ENCODE results near the gene ARHGAP15. TPM values are rescaled to one million over a fixed set of nuclear protein-coding genes. Genes with fewer than 3 reads are reported as not detected.

The ARHGAP15 gene
- total RNA-seq, 1 donor from 2014 or later: 56.2 TPM

GRCh38 chr2:143652692-143653091 is 523.5 kb downstream of the ARHGAP15 start:
- intact Hi-C loops (cut with micrococcal nuclease): no loop called here
- H3K4me1 Mint-ChIP-seq: peaks cover 14% of the 10 kb centered on the region
- no peak overlapping the region for H3K27ac Mint-ChIP-seq
- peaks cover 59% of the 10 kb centered on the region for H3K36me3 Mint-ChIP-seq (ENCODE audit: low read depth)
- no peaks in the 10 kb centered on the region for H3K27me3 Mint-ChIP-seq
- peaks cover 10% of the 10 kb centered on the region for H3K9me3 Mint-ChIP-seq
- no peak for DNase-seq
- H3K4me3 Mint-ChIP-seq: no peak overlapping the region

- Mint-ChIP-seq H3K27ac (no peak overlapping the region), H3K9me3 (peaks cover 8% of the 10 kb centered on the region), H3K4me3 (no peak overlapping the region), H3K27me3 (no peaks in the 10 kb centered on the region), H3K36me3 (ENCODE audit: low read depth) (peaks cover 27% of the 10 kb centered on the region), H3K4me1 (peaks cover 3% of the 10 kb centered on the region)
- DNase-seq: no peak
- intact Hi-C loops (cut with micrococcal nuclease): no loop called here
Measured at GRCh38 chr2:143668234-143668633, 539.0 kb downstream of the ARHGAP15 start.

GRCh38 chr2:143674051-143674450 is 544.8 kb downstream of the ARHGAP15 start:
- DNase-seq: no peak
- Mint-ChIP-seq H3K27me3 (no peaks in the 10 kb centered on the region), H3K36me3 (ENCODE audit: low read depth) (peaks cover 44% of the 10 kb centered on the region), H3K9me3 (peaks cover 16% of the 10 kb centered on the region), H3K4me1 (peaks cover 3% of the 10 kb centered on the region), H3K4me3 (no peak overlapping the region), H3K27ac (peak overlapping the region; percentile 13)
- intact Hi-C loops (cut with micrococcal nuclease): loop anchor here (2.0 kb wide), 1 partner anchor 57 kb away; no protein-coding TSS in a partner anchor

GRCh38 chr2:143675021-143675420 is 545.8 kb downstream of the ARHGAP15 start:
- Mint-ChIP-seq H3K9me3 (peaks cover 14% of the 10 kb centered on the region), H3K4me1 (peaks cover 3% of the 10 kb centered on the region), H3K27me3 (no peaks in the 10 kb centered on the region), H3K27ac (no peak overlapping the region), H3K36me3 (ENCODE audit: low read depth) (peaks cover 38% of the 10 kb centered on the region), H3K4me3 (no peak overlapping the region)
- intact Hi-C loops (cut with micrococcal nuclease): loop anchor here (1.0 to 2.0 kb wide), 2 partner anchors 29 to 56 kb away; no protein-coding TSS in a partner anchor
- DNase-seq: no peak

- Mint-ChIP-seq H3K9me3 (peaks cover 10% of the 10 kb centered on the region), H3K36me3 (ENCODE audit: low read depth) (peaks cover 23% of the 10 kb centered on the region), H3K4me1 (peaks cover 2% of the 10 kb centered on the region), H3K27me3 (no peaks in the 10 kb centered on the region), H3K4me3 (no peak overlapping the region), H3K27ac (no peak overlapping the region)
- intact Hi-C loops (cut with micrococcal nuclease): no loop called here
- no peak for DNase-seq
Measured at GRCh38 chr2:143679617-143680016, 550.4 kb downstream of the ARHGAP15 start.

GRCh38 chr2:143680885-143681405 is 551.7 kb downstream of the ARHGAP15 start:
- Mint-ChIP-seq H3K4me1 (no peaks in the 10 kb centered on the region), H3K4me3 (no peak overlapping the region), H3K27ac (no peak overlapping the region), H3K9me3 (peaks cover 10% of the 10 kb centered on the region), H3K36me3 (ENCODE audit: low read depth) (peaks cover 14% of the 10 kb centered on the region), H3K27me3 (no peaks in the 10 kb centered on the region)
- no peak for DNase-seq
- intact Hi-C loops (cut with micrococcal nuclease): no loop called here

GRCh38 chr2:143682436-143683055 is 553.3 kb downstream of the ARHGAP15 start:
- intact Hi-C loops (cut with micrococcal nuclease): no loop called here
- Mint-ChIP-seq H3K27ac (no peak overlapping the region), H3K27me3 (no peaks in the 10 kb centered on the region), H3K4me1 (no peaks in the 10 kb centered on the region), H3K9me3 (peaks cover 1% of the 10 kb centered on the region), H3K4me3 (no peak overlapping the region), H3K36me3 (ENCODE audit: low read depth) (peaks cover 3% of the 10 kb centered on the region)
- no peak for DNase-seq

- H3K27me3 Mint-ChIP-seq: no peaks in the 10 kb centered on the region
Measured at GRCh38 chr2:143683977-143684376, 554.8 kb downstream of the ARHGAP15 start.

GRCh38 chr2:143684551-143685320 is 555.5 kb downstream of the ARHGAP15 start:
- DNase-seq: no peak
- intact Hi-C loops (cut with micrococcal nuclease): no loop called here
- no peak overlapping the region for H3K27ac Mint-ChIP-seq
- no peaks in the 10 kb centered on the region for H3K9me3 Mint-ChIP-seq
- no peak overlapping the region for H3K4me3 Mint-ChIP-seq
- H3K4me1 Mint-ChIP-seq: peaks cover 3% of the 10 kb centered on the region
- H3K27me3 Mint-ChIP-seq: no peaks in the 10 kb centered on the region
- peaks cover 5% of the 10 kb centered on the region for H3K36me3 Mint-ChIP-seq (ENCODE audit: low read depth)

More at GRCh38 chr2:143683977-143684376, 554.8 kb downstream of the ARHGAP15 start:
- intact Hi-C loops (cut with micrococcal nuclease): no loop called here
- Mint-ChIP-seq H3K36me3 (ENCODE audit: low read depth) (peaks cover 4% of the 10 kb centered on the region), H3K4me1 (peaks cover 3% of the 10 kb centered on the region), H3K4me3 (no peak overlapping the region), H3K27ac (no peak overlapping the region), H3K9me3 (no peaks in the 10 kb centered on the region)
- no peak for DNase-seq

- H3K4me1 Mint-ChIP-seq: peaks cover 3% of the 10 kb centered on the region
- H3K36me3 Mint-ChIP-seq (ENCODE audit: low read depth): peaks cover 5% of the 10 kb centered on the region
- H3K27ac Mint-ChIP-seq: no peak overlapping the region
- intact Hi-C loops (cut with micrococcal nuclease): no loop called here
- H3K27me3 Mint-ChIP-seq: no peaks in the 10 kb centered on the region
- no peak overlapping the region for H3K4me3 Mint-ChIP-seq
- H3K9me3 Mint-ChIP-seq: no peaks in the 10 kb centered on the region
- no peak for DNase-seq
Measured at GRCh38 chr2:143685421-143686078, 556.3 kb downstream of the ARHGAP15 start.

- H3K27ac Mint-ChIP-seq: no peak overlapping the region
- no peaks in the 10 kb centered on the region for H3K9me3 Mint-ChIP-seq
Measured at GRCh38 chr2:143686585-143687164, 557.5 kb downstream of the ARHGAP15 start.

GRCh38 chr2:143688248-143688647 is 559.0 kb downstream of the ARHGAP15 start:
- no peak for DNase-seq
- Mint-ChIP-seq H3K36me3 (ENCODE audit: low read depth) (peaks cover 18% of the 10 kb centered on the region), H3K27ac (no peak overlapping the region), H3K27me3 (no peaks in the 10 kb centered on the region), H3K4me1 (peaks cover 3% of the 10 kb centered on the region), H3K4me3 (no peak overlapping the region), H3K9me3 (no peaks in the 10 kb centered on the region)
- intact Hi-C loops (cut with micrococcal nuclease): no loop called here

More at GRCh38 chr2:143686585-143687164, 557.5 kb downstream of the ARHGAP15 start:
- peaks cover 10% of the 10 kb centered on the region for H3K36me3 Mint-ChIP-seq (ENCODE audit: low read depth)
- intact Hi-C loops (cut with micrococcal nuclease): no loop called here
- H3K4me3 Mint-ChIP-seq: no peak overlapping the region
- DNase-seq: no peak
- H3K4me1 Mint-ChIP-seq: peaks cover 3% of the 10 kb centered on the region
- no peaks in the 10 kb centered on the region for H3K27me3 Mint-ChIP-seq

GRCh38 chr2:143688815-143689214 is 559.6 kb downstream of the ARHGAP15 start:
- Mint-ChIP-seq H3K36me3 (ENCODE audit: low read depth) (peaks cover 18% of the 10 kb centered on the region), H3K4me1 (peaks cover 3% of the 10 kb centered on the region), H3K4me3 (no peak overlapping the region), H3K27me3 (no peaks in the 10 kb centered on the region), H3K9me3 (no peaks in the 10 kb centered on the region), H3K27ac (no peak overlapping the region)
- no peak for DNase-seq
- intact Hi-C loops (cut with micrococcal nuclease): no loop called here

Measured in activated CD4-positive, alpha-beta T cell treated with anti-CD3 and anti-CD28 coated beads, Interleukin-2, amount 10 ng/mL, durations not matched to agents 24 days and 14 days (primary cell).